K562 (cell line): ENCODE measurements around the gene THAP12. TPM values are rescaled to one million over a fixed set of nuclear protein-coding genes. Genes with fewer than 3 reads are reported as not detected.

Experiments used
- BRD4 ChIP-seq: fragments of 200-600 bp; sonication (generic); IDR thresholded peaks from 2 replicates; pipeline ENCODE4 v1.6.1; 2017; ENCODE audit warnings: inconsistent platforms
- CBX5 ChIP-seq: IDR thresholded peaks from 2 replicates; pipeline ENCODE4 v1.6.1; 2014; ENCODE audit warnings: low read depth, borderline replicate concordance
- GABPB2 ChIP-seq: fragments of 250-450 bp; sonication (Bioruptor Pico); conservative IDR thresholded peaks from 2 replicates; pipeline ENCODE4 v1.5.1; 2021; ENCODE audit warnings: mild to moderate bottlenecking
- KLF6 ChIP-seq: fragments of 250-450 bp; sonication (Bioruptor Pico); IDR thresholded peaks from 2 replicates; pipeline ENCODE4 v1.4.0; 2020; ENCODE audit warnings: mild to moderate bottlenecking, moderate library complexity, borderline replicate concordance
- NR2F6 ChIP-seq: fragments of 450-650 bp; formaldehyde crosslinking; IDR thresholded peaks from 2 replicates; pipeline ENCODE4 v1.4.0; 2020; ENCODE audit warnings: mild to moderate bottlenecking
- PHF8 ChIP-seq: fragments of 200-600 bp; sonication (generic); IDR thresholded peaks from 2 replicates; pipeline ENCODE4 v1.6.1; 2012; ENCODE audit warnings: mixed run types, mild to moderate bottlenecking, inconsistent platforms, low read length, moderate library complexity, borderline replicate concordance
- STAT5A ChIP-seq: IDR thresholded peaks from 2 replicates; pipeline ENCODE4 v1.6.1; 2012; ENCODE audit warnings: low read length, inconsistent platforms, borderline replicate concordance
- TRIM28 ChIP-seq: fragments of 450-650 bp; IDR thresholded peaks from 2 replicates; pipeline ENCODE4 v1.6.1; 2017
- ZFP36 ChIP-seq: fragments of 150-350 bp; IDR thresholded peaks from 2 replicates; pipeline ENCODE4 v1.6.1; 2018; ENCODE audit warnings: low read length, low read depth; ENCODE audit not compliant: partially characterized antibody
- ZNF224 ChIP-seq: sonication (generic); formaldehyde crosslinking; IDR thresholded peaks from 2 replicates; pipeline ENCODE4 v1.8.0; 2022; ENCODE audit warnings: mild to moderate bottlenecking, missing genetic modification reagents
- ZNF324 ChIP-seq: fragments of 250-450 bp; sonication (Bioruptor Pico); IDR thresholded peaks from 2 replicates; pipeline ENCODE4 v1.4.0; 2020; ENCODE audit warnings: mild to moderate bottlenecking
- ZSCAN32 ChIP-seq: fragments of 450-650 bp; formaldehyde crosslinking; IDR thresholded peaks from 2 replicates; pipeline ENCODE4 v1.4.0; 2020; ENCODE audit warnings: mild to moderate bottlenecking, moderate library complexity
- polyA plus RNA-seq, 8 experiments: library from polyadenylated mRNA; depleted of rRNA in 4 of 8; stranded (reverse) in 5 of 8; unstranded in 3 of 8; fragments of >200 nt; fragmentation: Nextera tagmentation in 2 of 8; fragmentation: Illumina TruSeq in 1 of 8; extraction: Ambion mirVana in 2 of 8; extraction: Trizol in 1 of 8; gene quantifications; 2 replicates each; pipeline versions ENCODE4 v1.2.1 to v1.2.3, GENCODE V29; 2011 to 2014; ENCODE audit warnings: inconsistent platforms in 1 of 8, missing spikeins in 1 of 8
- total RNA-seq, 7 experiments: library from RNA; depleted of rRNA in 6 of 7; stranded (reverse); fragments of >200 nt in 6 of 7; fragmentation: Illumina TruSeq in 2 of 7; extraction: Trizol in 2 of 7; gene quantifications; 2 replicates each; pipeline versions ENCODE4 v1.2.1 to v1.2.3, GENCODE V29; 2011 to 2021; ENCODE audit warnings: low replicate concordance in 1 of 7
- TF ChIP-seq, protein P1 (sequence below): sonication (generic); formaldehyde crosslinking; IDR thresholded peaks from 2 replicates; pipeline ENCODE4 v1.8.0; 2022; ENCODE audit warnings: mild to moderate bottlenecking, missing genetic modification reagents
- TF ChIP-seq, protein P2 (sequence below): sonication (generic); formaldehyde crosslinking; IDR thresholded peaks from 2 replicates; pipeline ENCODE4 v1.8.1; 2023; ENCODE audit warnings: mild to moderate bottlenecking, missing genetic modification reagents
- TF ChIP-seq, protein P3 (sequence below): fragments of 250-450 bp; sonication (Bioruptor Pico); IDR thresholded peaks from 2 replicates; pipeline ENCODE4 v1.4.0; 2020
- TF ChIP-seq, protein P4 (sequence below), 2 experiments: IDR thresholded peaks; 2 replicates each; pipeline ENCODE4 v1.6.1; 2012; ENCODE audit warnings: improper control_type of control experiment in 2 of 2, low read depth in 2 of 2, low read length in 2 of 2, borderline replicate concordance in 1 of 2
- TF ChIP-seq, protein P5 (sequence below): fragments of 250-450 bp; sonication (Bioruptor Pico); IDR thresholded peaks from 2 replicates; pipeline ENCODE4 v1.8.0; 2021; ENCODE audit warnings: mild to moderate bottlenecking, moderate library complexity

THAP12 gene
- total and polyA plus RNA-seq, 9 of the 15 experiments (the other 6 are each of a cell fraction or from before 2014, with no cell fraction given): 28.1 to 103 (median 57.8) TPM

DNA sequence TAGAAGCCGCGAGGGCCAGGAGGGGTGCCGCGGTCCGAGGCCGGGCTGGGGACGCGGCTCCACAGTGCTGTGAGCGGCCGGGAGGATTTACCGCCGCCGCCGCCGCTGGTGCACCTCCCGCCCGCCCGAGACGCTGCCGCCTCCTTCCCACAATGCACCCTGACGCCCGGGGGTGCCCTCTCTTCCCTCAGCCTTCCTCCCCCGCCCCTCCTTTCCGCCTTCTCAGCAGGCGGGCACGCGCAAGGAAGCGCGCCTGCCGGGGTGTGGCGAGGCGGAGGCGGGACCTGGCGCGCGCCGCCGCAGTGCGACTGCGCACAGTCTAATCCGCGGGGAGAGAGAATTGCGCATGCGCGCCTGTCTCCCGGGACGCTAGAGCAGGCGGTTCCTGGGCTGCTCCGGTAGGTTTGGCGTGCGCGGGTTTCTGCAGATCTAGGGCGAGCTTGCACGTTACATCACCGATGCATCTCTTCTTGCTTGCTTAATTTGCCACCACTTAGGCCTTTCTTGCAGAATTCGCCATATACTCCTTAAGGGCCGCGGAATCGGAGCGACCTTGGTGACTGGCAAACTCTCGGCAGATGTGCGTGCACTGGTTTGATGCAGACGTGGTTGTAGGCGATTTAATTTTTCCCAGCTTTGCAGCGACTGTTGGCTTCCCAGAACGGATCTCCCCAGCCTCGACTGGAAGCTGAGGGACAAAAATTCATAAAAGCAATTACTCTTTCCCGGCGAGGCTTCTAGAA lies at the start of gene THAP12, which contains the start of gene GVQW3 (continued):
- no peak for TF ChIP-seq GABPB2
- no peak for TF ChIP-seq KLF6 (CRISPR knock-in tag)
- no peak for TF ChIP-seq NR2F6 (CRISPR knock-in tag)
- TF ChIP-seq, protein P1, sequence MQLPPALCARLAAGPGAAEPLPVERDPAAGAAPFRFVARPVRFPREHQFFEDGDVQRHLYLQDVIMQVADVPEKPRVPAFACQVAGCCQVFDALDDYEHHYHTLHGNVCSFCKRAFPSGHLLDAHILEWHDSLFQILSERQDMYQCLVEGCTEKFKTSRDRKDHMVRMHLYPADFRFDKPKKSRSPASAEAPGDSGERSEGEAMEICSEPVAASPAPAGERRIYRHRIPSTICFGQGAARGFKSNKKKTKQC (CRISPR knock-in tag): no peak
- TF ChIP-seq, protein P2, sequence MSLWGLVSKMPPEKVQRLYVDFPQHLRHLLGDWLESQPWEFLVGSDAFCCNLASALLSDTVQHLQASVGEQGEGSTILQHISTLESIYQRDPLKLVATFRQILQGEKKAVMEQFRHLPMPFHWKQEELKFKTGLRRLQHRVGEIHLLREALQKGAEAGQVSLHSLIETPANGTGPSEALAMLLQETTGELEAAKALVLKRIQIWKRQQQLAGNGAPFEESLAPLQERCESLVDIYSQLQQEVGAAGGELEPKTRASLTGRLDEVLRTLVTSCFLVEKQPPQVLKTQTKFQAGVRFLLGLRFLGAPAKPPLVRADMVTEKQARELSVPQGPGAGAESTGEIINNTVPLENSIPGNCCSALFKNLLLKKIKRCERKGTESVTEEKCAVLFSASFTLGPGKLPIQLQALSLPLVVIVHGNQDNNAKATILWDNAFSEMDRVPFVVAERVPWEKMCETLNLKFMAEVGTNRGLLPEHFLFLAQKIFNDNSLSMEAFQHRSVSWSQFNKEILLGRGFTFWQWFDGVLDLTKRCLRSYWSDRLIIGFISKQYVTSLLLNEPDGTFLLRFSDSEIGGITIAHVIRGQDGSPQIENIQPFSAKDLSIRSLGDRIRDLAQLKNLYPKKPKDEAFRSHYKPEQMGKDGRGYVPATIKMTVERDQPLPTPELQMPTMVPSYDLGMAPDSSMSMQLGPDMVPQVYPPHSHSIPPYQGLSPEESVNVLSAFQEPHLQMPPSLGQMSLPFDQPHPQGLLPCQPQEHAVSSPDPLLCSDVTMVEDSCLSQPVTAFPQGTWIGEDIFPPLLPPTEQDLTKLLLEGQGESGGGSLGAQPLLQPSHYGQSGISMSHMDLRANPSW (CRISPR knock-in tag): no peak
- TF ChIP-seq ZNF224 (CRISPR knock-in tag): no peak
- TF ChIP-seq ZNF324 (CRISPR knock-in tag): no peak
- TF ChIP-seq, protein P3, sequence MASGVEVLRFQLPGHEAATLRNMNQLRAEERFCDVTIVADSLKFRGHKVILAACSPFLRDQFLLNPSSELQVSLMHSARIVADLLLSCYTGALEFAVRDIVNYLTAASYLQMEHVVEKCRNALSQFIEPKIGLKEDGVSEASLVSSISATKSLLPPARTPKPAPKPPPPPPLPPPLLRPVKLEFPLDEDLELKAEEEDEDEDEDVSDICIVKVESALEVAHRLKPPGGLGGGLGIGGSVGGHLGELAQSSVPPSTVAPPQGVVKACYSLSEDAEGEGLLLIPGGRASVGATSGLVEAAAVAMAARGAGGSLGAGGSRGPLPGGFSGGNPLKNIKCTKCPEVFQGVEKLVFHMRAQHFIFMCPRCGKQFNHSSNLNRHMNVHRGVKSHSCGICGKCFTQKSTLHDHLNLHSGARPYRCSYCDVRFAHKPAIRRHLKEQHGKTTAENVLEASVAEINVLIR (CRISPR knock-in tag): no peak
- TF ChIP-seq ZFP36: no peak
- TF ChIP-seq BRD4: no peak
- TF ChIP-seq, protein P4, sequence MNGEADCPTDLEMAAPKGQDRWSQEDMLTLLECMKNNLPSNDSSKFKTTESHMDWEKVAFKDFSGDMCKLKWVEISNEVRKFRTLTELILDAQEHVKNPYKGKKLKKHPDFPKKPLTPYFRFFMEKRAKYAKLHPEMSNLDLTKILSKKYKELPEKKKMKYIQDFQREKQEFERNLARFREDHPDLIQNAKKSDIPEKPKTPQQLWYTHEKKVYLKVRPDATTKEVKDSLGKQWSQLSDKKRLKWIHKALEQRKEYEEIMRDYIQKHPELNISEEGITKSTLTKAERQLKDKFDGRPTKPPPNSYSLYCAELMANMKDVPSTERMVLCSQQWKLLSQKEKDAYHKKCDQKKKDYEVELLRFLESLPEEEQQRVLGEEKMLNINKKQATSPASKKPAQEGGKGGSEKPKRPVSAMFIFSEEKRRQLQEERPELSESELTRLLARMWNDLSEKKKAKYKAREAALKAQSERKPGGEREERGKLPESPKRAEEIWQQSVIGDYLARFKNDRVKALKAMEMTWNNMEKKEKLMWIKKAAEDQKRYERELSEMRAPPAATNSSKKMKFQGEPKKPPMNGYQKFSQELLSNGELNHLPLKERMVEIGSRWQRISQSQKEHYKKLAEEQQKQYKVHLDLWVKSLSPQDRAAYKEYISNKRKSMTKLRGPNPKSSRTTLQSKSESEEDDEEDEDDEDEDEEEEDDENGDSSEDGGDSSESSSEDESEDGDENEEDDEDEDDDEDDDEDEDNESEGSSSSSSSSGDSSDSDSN (IDR thresholded peaks at IDR 0.05; ENCODE audit: borderline replicate concordance in 1 of 2, low read depth in 2 of 2, low read length in 2 of 2): no peak
- TF ChIP-seq ZSCAN32 (CRISPR knock-in tag): no peak
- no peak for TF ChIP-seq STAT5A
- TF ChIP-seq, protein P5, sequence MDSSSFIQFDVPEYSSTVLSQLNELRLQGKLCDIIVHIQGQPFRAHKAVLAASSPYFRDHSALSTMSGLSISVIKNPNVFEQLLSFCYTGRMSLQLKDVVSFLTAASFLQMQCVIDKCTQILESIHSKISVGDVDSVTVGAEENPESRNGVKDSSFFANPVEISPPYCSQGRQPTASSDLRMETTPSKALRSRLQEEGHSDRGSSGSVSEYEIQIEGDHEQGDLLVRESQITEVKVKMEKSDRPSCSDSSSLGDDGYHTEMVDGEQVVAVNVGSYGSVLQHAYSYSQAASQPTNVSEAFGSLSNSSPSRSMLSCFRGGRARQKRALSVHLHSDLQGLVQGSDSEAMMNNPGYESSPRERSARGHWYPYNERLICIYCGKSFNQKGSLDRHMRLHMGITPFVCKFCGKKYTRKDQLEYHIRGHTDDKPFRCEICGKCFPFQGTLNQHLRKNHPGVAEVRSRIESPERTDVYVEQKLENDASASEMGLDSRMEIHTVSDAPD (CRISPR knock-in tag): no peak
- peak; percentile 62; the same call in 1 of the 2 replicates for TF ChIP-seq PHF8
- no peak for TF ChIP-seq TRIM28
- no peak for TF ChIP-seq CBX5
